A673 (cell line): ENCODE results near the gene MAPK11.

ENCODE experiments used
- EZH2 ChIP-seq: fragments of 200-600 bp; sonication (generic); IDR thresholded peaks from 2 replicates; pipeline ENCODE4 v1.6.1; 2017; ENCODE audit warnings: borderline replicate concordance, low read depth, mild to moderate bottlenecking, mixed read lengths, antibody characterized with exemption, low read length; ENCODE audit not compliant: poor library complexity, severe bottlenecking
- TF ChIP-seq, protein P1 (sequence below): fragments of 300-800, 200-600 bp; sonication (generic); conservative IDR thresholded peaks from 2 replicates; pipeline ENCODE4 v1.5.1; 2017; ENCODE audit warnings: low read depth, mild to moderate bottlenecking, antibody characterized with exemption, low read length, moderate library complexity, mixed read lengths

DNA sequence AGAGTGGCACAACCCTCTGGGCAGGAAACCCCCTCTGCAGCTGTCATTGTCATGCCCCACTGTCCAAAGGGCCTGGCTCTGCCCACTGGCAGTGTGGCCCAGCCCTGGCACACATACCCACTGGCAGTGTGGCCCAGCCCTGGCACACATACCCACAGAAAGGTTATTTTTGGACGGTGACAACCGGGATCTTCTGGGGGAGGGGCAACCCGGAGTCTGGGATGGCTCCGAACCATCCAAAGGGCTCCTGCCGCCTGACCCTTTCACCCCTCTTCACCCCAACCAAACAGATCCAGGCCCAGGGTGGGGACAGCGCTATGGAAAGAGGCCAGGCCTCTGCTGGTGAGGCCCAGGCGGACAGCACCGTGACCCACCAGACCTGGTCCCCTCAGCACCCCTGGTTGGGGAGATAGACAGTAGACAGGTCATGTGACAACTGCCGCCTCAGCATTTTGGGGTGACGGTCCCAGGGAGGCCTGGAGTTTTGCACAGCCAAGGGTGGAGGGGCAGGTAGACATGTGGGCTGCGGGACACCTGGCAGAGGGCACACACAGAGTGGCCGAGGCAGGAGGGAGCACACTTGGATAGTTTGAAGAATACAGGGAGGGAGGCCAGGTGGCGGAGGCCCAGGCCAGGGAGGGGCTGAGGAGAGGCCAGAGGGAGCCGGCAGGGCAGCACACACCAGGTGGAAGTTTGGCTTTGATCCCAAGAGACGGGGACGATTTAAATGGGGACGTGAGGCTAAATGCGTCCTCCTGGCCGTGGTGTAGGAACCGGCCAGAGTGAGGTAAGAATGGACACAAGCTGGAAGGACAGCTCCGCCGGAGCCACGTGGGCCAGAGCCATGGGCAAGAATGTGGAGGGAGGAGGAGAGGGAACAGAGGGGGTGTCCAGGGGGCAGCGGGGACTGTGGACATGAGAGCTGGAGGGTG, 11.6 kb downstream of the MAPK11 start:
- TF ChIP-seq, protein P1, sequence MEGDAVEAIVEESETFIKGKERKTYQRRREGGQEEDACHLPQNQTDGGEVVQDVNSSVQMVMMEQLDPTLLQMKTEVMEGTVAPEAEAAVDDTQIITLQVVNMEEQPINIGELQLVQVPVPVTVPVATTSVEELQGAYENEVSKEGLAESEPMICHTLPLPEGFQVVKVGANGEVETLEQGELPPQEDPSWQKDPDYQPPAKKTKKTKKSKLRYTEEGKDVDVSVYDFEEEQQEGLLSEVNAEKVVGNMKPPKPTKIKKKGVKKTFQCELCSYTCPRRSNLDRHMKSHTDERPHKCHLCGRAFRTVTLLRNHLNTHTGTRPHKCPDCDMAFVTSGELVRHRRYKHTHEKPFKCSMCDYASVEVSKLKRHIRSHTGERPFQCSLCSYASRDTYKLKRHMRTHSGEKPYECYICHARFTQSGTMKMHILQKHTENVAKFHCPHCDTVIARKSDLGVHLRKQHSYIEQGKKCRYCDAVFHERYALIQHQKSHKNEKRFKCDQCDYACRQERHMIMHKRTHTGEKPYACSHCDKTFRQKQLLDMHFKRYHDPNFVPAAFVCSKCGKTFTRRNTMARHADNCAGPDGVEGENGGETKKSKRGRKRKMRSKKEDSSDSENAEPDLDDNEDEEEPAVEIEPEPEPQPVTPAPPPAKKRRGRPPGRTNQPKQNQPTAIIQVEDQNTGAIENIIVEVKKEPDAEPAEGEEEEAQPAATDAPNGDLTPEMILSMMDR: no peak
- no peak for TF ChIP-seq EZH2
